ENCODE measurements around the gene PLEKHJ1. TPM values are rescaled to one million over a fixed set of nuclear protein-coding genes. Genes with fewer than 3 reads are reported as not detected.

PLEKHJ1 gene
- total RNA-seq, 2 donors from 2014 or later = 47.5 to 89.0 TPM

DNA sequence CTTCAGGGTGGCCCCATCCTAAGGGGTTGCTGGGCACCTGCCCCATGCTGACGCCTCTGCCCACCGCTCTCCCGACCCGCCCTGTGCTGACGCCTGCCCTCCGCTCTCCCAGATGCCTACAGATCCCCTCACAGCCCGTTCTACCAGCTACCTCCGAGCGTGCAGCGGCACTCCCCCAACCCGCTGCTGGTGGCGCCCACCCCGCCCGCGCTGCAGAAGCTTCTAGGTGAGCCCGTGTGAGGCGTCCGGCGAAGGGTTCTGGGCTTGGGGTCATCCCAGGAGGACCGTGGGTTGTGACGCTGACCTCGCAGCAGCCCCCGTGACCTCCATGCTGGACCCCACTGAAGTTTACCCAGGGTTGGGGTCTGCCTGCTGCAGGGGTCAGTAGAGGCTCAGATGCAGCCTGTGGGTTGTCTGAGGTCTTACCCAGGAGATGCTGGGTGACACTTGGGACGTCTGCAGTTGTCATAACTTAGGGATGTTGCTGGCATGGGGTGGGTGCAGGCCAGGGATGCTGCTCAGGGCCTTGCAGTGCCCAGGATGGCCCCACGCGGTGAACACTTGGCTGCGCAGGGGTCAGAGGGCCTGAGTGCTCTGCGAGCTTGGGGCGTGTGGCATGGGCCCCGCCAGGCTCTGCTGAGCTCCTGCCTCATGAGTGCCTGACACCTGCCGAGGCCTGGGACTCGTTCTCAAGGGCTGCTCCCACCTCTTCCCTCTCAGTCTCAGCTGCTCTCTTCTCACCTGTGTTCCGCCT is 25.0 kb downstream of the PLEKHJ1 start:
- Histone ChIP-seq H3K9me3 (no peaks in the 10 kb centered on the region), H3K27me3 (no peaks in the 10 kb centered on the region), H3K4me3 (no peak overlapping the region), H3K4me1 (no peaks in the 10 kb centered on the region), H3K27ac (no peak overlapping the region), H3K36me3 (replicated peaks in 1 of 2; ENCODE audit: insufficient read depth in 1 of 2, low read depth in 2 of 2) (peaks cover 0 to 29% of the 10 kb centered on the region in 2 donors)
- DNase-seq = no peak
- WGBS, 2 donors = 90 to 100% methylated on average over 8 to 33 of the region's 33 CpGs
- TF ChIP-seq POLR2A (IDR thresholded peaks at IDR 0.05) = no peak
- TF ChIP-seq, protein P1, sequence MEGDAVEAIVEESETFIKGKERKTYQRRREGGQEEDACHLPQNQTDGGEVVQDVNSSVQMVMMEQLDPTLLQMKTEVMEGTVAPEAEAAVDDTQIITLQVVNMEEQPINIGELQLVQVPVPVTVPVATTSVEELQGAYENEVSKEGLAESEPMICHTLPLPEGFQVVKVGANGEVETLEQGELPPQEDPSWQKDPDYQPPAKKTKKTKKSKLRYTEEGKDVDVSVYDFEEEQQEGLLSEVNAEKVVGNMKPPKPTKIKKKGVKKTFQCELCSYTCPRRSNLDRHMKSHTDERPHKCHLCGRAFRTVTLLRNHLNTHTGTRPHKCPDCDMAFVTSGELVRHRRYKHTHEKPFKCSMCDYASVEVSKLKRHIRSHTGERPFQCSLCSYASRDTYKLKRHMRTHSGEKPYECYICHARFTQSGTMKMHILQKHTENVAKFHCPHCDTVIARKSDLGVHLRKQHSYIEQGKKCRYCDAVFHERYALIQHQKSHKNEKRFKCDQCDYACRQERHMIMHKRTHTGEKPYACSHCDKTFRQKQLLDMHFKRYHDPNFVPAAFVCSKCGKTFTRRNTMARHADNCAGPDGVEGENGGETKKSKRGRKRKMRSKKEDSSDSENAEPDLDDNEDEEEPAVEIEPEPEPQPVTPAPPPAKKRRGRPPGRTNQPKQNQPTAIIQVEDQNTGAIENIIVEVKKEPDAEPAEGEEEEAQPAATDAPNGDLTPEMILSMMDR (IDR thresholded peaks at IDR 0.05) = no peak
- ATAC-seq = no peak
- intact Hi-C loops (cut with DNase I) = no loop called here

- Histone ChIP-seq H3K36me3 (replicated peaks in 1 of 2; ENCODE audit: insufficient read depth in 1 of 2, low read depth in 2 of 2) (peaks cover 0 to 25% of the 10 kb centered on the region in 2 donors), H3K4me3 (no peak overlapping the region), H3K4me1 (no peaks in the 10 kb centered on the region), H3K27ac (no peak overlapping the region), H3K27me3 (no peaks in the 10 kb centered on the region), H3K9me3 (no peaks in the 10 kb centered on the region)
- TF ChIP-seq, protein P1 (IDR thresholded peaks at IDR 0.05) = no peak
- DNase-seq = no peak
- WGBS, 2 donors = 96 to 100% methylated on average over 2 to 7 of the region's 21 CpGs
- intact Hi-C loops (cut with DNase I) = no loop called here
- no peak for ATAC-seq
Observed at GRCh38 chr19:2210206-2210605, 25.9 kb downstream of the PLEKHJ1 start.

DNA sequence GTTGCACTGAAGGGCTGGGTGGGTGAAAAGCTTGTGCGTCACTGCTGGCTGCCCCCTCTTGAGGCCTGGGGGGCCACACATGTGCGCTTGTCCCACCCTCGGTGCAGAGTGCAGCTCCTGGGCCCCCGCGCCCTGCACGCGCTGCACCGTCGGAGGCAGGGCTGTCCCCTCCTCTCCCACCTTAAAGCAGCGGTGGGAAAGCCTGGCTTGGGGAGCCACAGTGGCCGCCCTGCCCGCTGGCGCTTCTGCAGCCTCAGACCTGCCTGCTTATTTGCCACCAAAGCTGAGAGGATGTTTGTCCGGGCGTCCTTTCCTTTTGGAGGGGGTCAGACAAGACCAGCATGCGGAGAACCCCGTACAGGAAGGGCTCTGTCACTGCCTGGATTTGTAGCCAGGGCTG is 26.7 kb downstream of the PLEKHJ1 start:
- no peaks in the 10 kb centered on the region for H3K9me3 ChIP-seq
- H3K4me3 ChIP-seq = no peak overlapping the region
- H3K27me3 ChIP-seq = no peaks in the 10 kb centered on the region
- H3K27ac ChIP-seq = no peak overlapping the region
- TF ChIP-seq, protein P1 (IDR thresholded peaks at IDR 0.05) = no peak
- no peak for TF ChIP-seq POLR2A (IDR thresholded peaks at IDR 0.05)
- DNase-seq (no peak), ATAC-seq (no peak)
- intact Hi-C loops (cut with DNase I) = no loop called here
- WGBS, 2 donors = 88 to 93% methylated on average over 10 to 17 of the region's 17 CpGs
- peaks cover 0 to 22% of the 10 kb centered on the region in 2 donors for H3K36me3 ChIP-seq (replicated peaks in 1 of 2; ENCODE audit: insufficient read depth in 1 of 2, low read depth in 2 of 2)
- H3K4me1 ChIP-seq = no peaks in the 10 kb centered on the region

DNA sequence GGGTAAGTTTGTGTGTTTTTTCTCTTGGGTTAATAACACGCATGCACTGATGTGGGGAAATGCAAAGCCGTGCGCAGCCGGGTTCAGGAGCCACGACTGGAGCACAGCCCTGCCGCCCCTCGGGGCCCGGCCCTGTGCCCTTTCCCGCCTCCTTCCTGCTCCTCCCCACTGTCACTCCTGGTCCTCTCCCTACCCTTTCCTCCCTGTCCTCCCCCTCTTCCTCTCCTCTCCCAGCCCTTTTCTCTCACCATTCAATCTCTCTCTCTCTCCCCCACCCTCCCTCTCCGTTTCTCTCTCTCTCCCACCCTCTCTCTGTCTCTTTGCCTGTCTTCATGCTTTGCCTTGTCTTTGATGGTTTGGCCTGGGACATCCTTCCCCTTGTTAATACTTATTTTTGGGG is 27.2 kb downstream of the PLEKHJ1 start:
- Histone ChIP-seq H3K27ac (no peak overlapping the region), H3K36me3 (replicated peaks in 1 of 2; ENCODE audit: insufficient read depth in 1 of 2, low read depth in 2 of 2) (peaks cover 0 to 19% of the 10 kb centered on the region in 2 donors), H3K27me3 (no peaks in the 10 kb centered on the region), H3K9me3 (no peaks in the 10 kb centered on the region), H3K4me3 (no peak overlapping the region), H3K4me1 (no peaks in the 10 kb centered on the region)
- DNase-seq = no peak
- ATAC-seq = no peak
- no peak for TF ChIP-seq POLR2A (IDR thresholded peaks at IDR 0.05)
- TF ChIP-seq, protein P1 (IDR thresholded peaks at IDR 0.05) = no peak
- WGBS, 2 donors = 77 to 80% methylated on average over 10 of the region's 10 CpGs
- intact Hi-C loops (cut with DNase I) = no loop called here
